MCF 10A (cell line): Measurements from ENCODE around the gene MPZL3. TPM values are rescaled to one million over a fixed set of nuclear protein-coding genes. Genes with fewer than 3 reads are reported as not detected.

Experiments
- BruUV-seq: library from RNA; stranded (reverse); fragments of 400-500 nt; replicated peaks from 2 replicates; lab custom pipeline; 2021; lab: Mats Ljungman, UMichigan
- CTCF ChIA-PET: fragments of 300-600 bp; sonication (Branson Sonifier 250); formaldehyde crosslinking; extraction: SDS; loops from one replicate; lab custom pipeline; 2021; ENCODE audit warnings: antibody characterized with exemption, inconsistent platforms; lab: Yijun Ruan, JAX
- POLR2A ChIA-PET: fragments of 300-600, 350-650 bp; sonication (Branson Sonifier 250); formaldehyde crosslinking; extraction: SDS; loops from one replicate; lab custom pipeline; 2020; ENCODE audit warnings: antibody characterized with exemption, inconsistent platforms; lab: Yijun Ruan, JAX
- DNase-seq: peaks from one replicate; pipeline ENCODE4 v3.0.0-alpha.2; 2018; ENCODE audit not compliant: unreplicated experiment
- H3K27ac Mint-ChIP-seq: one replicate; pipeline ENCODE4 v1.8.0; 2022; ENCODE audit warnings: mild to moderate bottlenecking, low read depth, mixed read lengths; ENCODE audit not compliant: unreplicated experiment
- H3K27me3 Mint-ChIP-seq: one replicate; pipeline ENCODE4 v1.8.0; 2022; ENCODE audit warnings: mixed read lengths; ENCODE audit not compliant: insufficient read depth, unreplicated experiment
- H3K36me3 Mint-ChIP-seq: one replicate; pipeline ENCODE4 v1.8.0; 2022; ENCODE audit warnings: mild to moderate bottlenecking, moderate library complexity, mixed read lengths; ENCODE audit not compliant: insufficient read depth, unreplicated experiment
- H3K4me1 Mint-ChIP-seq: one replicate; pipeline ENCODE4 v1.8.0; 2022; ENCODE audit warnings: mixed read lengths; ENCODE audit not compliant: insufficient read depth, unreplicated experiment
- H3K4me3 Mint-ChIP-seq: one replicate; pipeline ENCODE4 v1.8.0; 2022; ENCODE audit warnings: mild to moderate bottlenecking, moderate library complexity, mixed read lengths; ENCODE audit not compliant: unreplicated experiment
- H3K9me3 Mint-ChIP-seq: one replicate; pipeline ENCODE4 v1.8.0; 2022; ENCODE audit warnings: mixed read lengths; ENCODE audit not compliant: unreplicated experiment
- intact Hi-C: fragments of 100-400 bp; cut with micrococcal nuclease; formaldehyde crosslinking; loops from 2 replicates; pipeline ENCODE4 v1.14.1; 2022
- total RNA-seq: library from RNA; stranded (reverse); gene quantifications from 2 replicates; pipeline ENCODE4 v1.2.3, GENCODE V29; 2022
- TF ChIP-seq, protein P1 (sequence below): fragments of 200-600 bp; IDR thresholded peaks from one replicate; pipeline ENCODE4 v1.8.0; 2022; ENCODE audit warnings: antibody characterized with exemption, mild to moderate bottlenecking; ENCODE audit not compliant: unreplicated experiment

MPZL3 gene
- total RNA-seq, 1 experiment from 2014 or later: 11.9 TPM

- H3K36me3 Mint-ChIP-seq: peaks cover 8% of the 10 kb centered on the region
- no peaks in the 10 kb centered on the region for H3K4me1 Mint-ChIP-seq
- intact Hi-C loops: no loop called here
- H3K4me3 Mint-ChIP-seq: no peak overlapping the region
- DNase-seq: no peak
- BruUV-seq: no TSS peak
- H3K27me3 Mint-ChIP-seq: peaks cover 22% of the 10 kb centered on the region
- TF ChIP-seq, protein P1, sequence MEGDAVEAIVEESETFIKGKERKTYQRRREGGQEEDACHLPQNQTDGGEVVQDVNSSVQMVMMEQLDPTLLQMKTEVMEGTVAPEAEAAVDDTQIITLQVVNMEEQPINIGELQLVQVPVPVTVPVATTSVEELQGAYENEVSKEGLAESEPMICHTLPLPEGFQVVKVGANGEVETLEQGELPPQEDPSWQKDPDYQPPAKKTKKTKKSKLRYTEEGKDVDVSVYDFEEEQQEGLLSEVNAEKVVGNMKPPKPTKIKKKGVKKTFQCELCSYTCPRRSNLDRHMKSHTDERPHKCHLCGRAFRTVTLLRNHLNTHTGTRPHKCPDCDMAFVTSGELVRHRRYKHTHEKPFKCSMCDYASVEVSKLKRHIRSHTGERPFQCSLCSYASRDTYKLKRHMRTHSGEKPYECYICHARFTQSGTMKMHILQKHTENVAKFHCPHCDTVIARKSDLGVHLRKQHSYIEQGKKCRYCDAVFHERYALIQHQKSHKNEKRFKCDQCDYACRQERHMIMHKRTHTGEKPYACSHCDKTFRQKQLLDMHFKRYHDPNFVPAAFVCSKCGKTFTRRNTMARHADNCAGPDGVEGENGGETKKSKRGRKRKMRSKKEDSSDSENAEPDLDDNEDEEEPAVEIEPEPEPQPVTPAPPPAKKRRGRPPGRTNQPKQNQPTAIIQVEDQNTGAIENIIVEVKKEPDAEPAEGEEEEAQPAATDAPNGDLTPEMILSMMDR: no peak
- POLR2A ChIA-PET: interaction anchor here (1.5 kb wide), 1 partner anchor 22 kb away, joined by 5 read pairs; no protein-coding TSS in a partner anchor
- CTCF ChIA-PET: interaction anchor here (1.4 kb wide), 1 partner anchor 48 kb away, joined by 3 read pairs; no protein-coding TSS in a partner anchor
- H3K27ac Mint-ChIP-seq: no peak overlapping the region
- no peaks in the 10 kb centered on the region for H3K9me3 Mint-ChIP-seq
Observed at GRCh38 chr11:118219732-118220131, 32.4 kb downstream of the MPZL3 start.

GRCh38 chr11:118219244-118219643, 32.9 kb downstream of the MPZL3 start:
- H3K27me3 Mint-ChIP-seq: peaks cover 27% of the 10 kb centered on the region
- no peaks in the 10 kb centered on the region for H3K9me3 Mint-ChIP-seq
- no peaks in the 10 kb centered on the region for H3K4me1 Mint-ChIP-seq
- TF ChIP-seq, protein P1: no peak
- POLR2A ChIA-PET: interaction anchor here (1.5 kb wide), 1 partner anchor 23 kb away, joined by 5 read pairs; no protein-coding TSS in a partner anchor
- CTCF ChIA-PET: interaction anchor here (1.4 kb wide), 1 partner anchor 48 kb away, joined by 3 read pairs; no protein-coding TSS in a partner anchor
- H3K36me3 Mint-ChIP-seq: peaks cover 5% of the 10 kb centered on the region
- intact Hi-C loops: no loop called here
- H3K27ac Mint-ChIP-seq: no peak overlapping the region
- H3K4me3 Mint-ChIP-seq: no peak overlapping the region
- no TSS peak for BruUV-seq
- DNase-seq: no peak

DNA sequence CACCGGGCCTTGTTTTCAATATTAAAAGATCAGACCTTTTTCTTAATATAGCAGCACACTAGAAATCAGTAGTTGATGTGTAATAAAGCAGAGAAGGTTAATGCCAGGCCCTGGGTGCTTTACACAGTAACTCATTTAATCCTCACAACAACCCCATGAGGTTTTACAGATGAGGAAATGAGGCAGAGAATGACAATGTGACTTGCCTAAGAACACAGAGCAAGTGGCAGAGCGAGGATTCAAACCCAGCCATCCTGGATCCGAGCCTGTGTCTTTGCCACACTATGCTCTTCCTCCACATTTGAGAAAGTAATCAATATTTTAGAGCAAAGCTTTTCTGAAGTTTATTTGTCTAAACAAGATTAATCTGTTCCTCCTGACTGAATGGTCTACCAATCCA, 34.6 kb downstream of the MPZL3 start:
- POLR2A ChIA-PET: interaction anchor here (0.6 kb wide), 1 partner anchor 56 kb away, joined by 3 read pairs; no protein-coding TSS in a partner anchor
- TF ChIP-seq, protein P1: no peak
- H3K9me3 Mint-ChIP-seq: no peaks in the 10 kb centered on the region
- H3K27ac Mint-ChIP-seq: no peak overlapping the region
- peaks cover 2% of the 10 kb centered on the region for H3K36me3 Mint-ChIP-seq
- BruUV-seq: no TSS peak
- H3K4me3 Mint-ChIP-seq: no peak overlapping the region
- peaks cover 44% of the 10 kb centered on the region for H3K27me3 Mint-ChIP-seq
- H3K4me1 Mint-ChIP-seq: no peaks in the 10 kb centered on the region
- intact Hi-C loops: no loop called here
- no peak for DNase-seq
- CTCF ChIA-PET: interaction anchor here (1.2 kb wide), 1 partner anchor 19 kb away, joined by 6 read pairs; no protein-coding TSS in a partner anchor

- ChIA-PET POLR2A (interaction anchor here (0.9 to 1.0 kb wide), 2 partner anchors 8 to 48 kb away, joined by 3 read pairs; partner anchors contain the start of gene JAML), CTCF (interaction anchor here (0.9 to 1.3 kb wide), 3 partner anchors 18 to 79 kb away, joined by 3 read pairs; partner anchors contain the start of gene MPZL2)
- no peak for DNase-seq
- TF ChIP-seq, protein P1: no peak
- intact Hi-C loops: no loop called here
- Mint-ChIP-seq H3K36me3 (no peaks in the 10 kb centered on the region), H3K9me3 (no peaks in the 10 kb centered on the region), H3K4me1 (no peaks in the 10 kb centered on the region), H3K27ac (no peak overlapping the region), H3K4me3 (no peak overlapping the region), H3K27me3 (peaks cover 51% of the 10 kb centered on the region)
- no TSS peak for BruUV-seq
Observed at GRCh38 chr11:118216621-118217481, 35.3 kb downstream of the MPZL3 start.
